ENCODE data around the gene ADARB1. TPM values are rescaled to one million over a fixed set of nuclear protein-coding genes. Genes with fewer than 3 reads are reported as not detected.
"Not testable (repeated sequence)": the region's sequence is repeated elsewhere in the genome, so short reads cannot be mapped to it uniquely, and the experiment has no call there.

ADARB1 gene, protein sequence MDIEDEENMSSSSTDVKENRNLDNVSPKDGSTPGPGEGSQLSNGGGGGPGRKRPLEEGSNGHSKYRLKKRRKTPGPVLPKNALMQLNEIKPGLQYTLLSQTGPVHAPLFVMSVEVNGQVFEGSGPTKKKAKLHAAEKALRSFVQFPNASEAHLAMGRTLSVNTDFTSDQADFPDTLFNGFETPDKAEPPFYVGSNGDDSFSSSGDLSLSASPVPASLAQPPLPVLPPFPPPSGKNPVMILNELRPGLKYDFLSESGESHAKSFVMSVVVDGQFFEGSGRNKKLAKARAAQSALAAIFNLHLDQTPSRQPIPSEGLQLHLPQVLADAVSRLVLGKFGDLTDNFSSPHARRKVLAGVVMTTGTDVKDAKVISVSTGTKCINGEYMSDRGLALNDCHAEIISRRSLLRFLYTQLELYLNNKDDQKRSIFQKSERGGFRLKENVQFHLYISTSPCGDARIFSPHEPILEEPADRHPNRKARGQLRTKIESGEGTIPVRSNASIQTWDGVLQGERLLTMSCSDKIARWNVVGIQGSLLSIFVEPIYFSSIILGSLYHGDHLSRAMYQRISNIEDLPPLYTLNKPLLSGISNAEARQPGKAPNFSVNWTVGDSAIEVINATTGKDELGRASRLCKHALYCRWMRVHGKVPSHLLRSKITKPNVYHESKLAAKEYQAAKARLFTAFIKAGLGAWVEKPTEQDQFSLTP
- total RNA-seq (10.7 and 14.0 TPM in 2 replicates), polyA plus RNA-seq (9.4 and 11.1 TPM in 2 replicates)

DNA sequence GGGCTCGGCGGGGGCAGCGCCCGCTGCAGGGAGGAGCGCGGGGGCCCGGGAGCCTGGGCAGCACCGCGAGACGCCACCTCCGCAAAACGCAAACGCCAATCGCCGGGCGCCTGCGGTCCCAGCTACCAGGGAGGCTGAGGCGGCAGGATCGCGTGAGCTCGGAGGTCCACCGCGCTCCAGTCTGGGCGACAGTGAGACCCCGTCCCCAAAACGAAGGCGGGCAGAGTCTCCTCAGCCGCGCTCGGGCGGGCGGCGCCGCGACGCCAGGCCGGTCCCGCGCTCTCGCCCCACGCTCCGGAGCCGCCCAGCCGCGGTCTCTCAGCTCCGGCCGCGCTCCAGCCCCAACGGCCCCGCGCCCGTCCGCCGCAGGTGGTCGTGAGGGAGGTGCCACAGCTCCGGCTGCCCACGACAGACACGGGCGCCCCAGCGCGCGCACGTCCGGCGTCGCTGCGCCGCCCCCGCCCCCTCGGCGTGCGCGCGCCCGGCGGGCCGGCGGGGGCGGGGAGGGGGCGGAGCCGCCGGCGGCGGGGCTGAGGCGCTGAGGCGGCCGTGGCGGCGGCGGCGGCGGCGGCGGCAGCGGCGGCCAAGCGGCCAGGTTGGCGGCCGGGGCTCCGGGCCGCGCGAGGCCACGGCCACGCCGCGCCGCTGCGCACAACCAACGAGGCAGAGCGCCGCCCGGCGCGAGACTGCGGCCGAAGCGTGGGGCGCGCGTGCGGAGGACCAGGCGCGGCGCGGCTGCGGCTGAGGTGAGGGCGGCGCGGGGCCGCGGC lies at the start of gene ADARB1:
TSS of gene ADARB1 (plus strand) at position 533 of the 770 bp plus-strand sequence. CDS start 97,077 bp downstream, outside the sequence.
- TF ChIP-seq CTCF (IDR thresholded peaks at IDR 0.05; ENCODE audit: low read depth, low read length): no peak
- peak within 1 kb of the TSS; percentile 95 for H3K27ac ChIP-seq
- peak; percentile 64 to 85 for DNase-seq (ENCODE audit: low read depth in 1 of 2, low spot score in 1 of 2)

GRCh38 chr21:45026066-45026745 lies 48.2 kb upstream of the ADARB1 start:
- H3K4me1 ChIP-seq (ENCODE audit: low read depth): peaks cover 13% of the 10 kb centered on the region
- no peak for DNase-seq (ENCODE audit: low read depth in 1 of 2, low spot score in 1 of 2)
- H3K27me3 ChIP-seq: no peaks in the 10 kb centered on the region

More for the DNA sequence above, at the start of gene ADARB1:
- Histone ChIP-seq H3K4me1 (ENCODE audit: low read depth) (no peaks in the 10 kb centered on the region), H3K27me3 (peaks cover 14% of the 10 kb centered on the region), H3K36me3 (no peaks in the 10 kb centered on the region), H3K9me3 (ENCODE audit: low read depth) (no peaks in the 10 kb centered on the region), H3K4me3 (peak within 1 kb of the TSS; percentile 96)

GRCh38 chr21:45026826-45027225 lies 47.6 kb upstream of the ADARB1 start:
- H3K4me3 ChIP-seq: no peak overlapping the region

More at GRCh38 chr21:45026066-45026745, 48.2 kb upstream of the ADARB1 start:
- no peak overlapping the region for H3K4me3 ChIP-seq
- H3K36me3 ChIP-seq: no peaks in the 10 kb centered on the region
- no peak for TF ChIP-seq CTCF (IDR thresholded peaks at IDR 0.05; ENCODE audit: low read depth, low read length)
- no peak overlapping the region for H3K27ac ChIP-seq
- no peaks in the 10 kb centered on the region for H3K9me3 ChIP-seq (ENCODE audit: low read depth)

GRCh38 chr21:45027241-45028196 lies 46.9 kb upstream of the ADARB1 start:
- Histone ChIP-seq H3K36me3 (no peaks in the 10 kb centered on the region), H3K9me3 (ENCODE audit: low read depth) (no peaks in the 10 kb centered on the region), H3K4me1 (ENCODE audit: low read depth) (peaks cover 2% of the 10 kb centered on the region), H3K4me3 (no peak overlapping the region), H3K27ac (no peak overlapping the region), H3K27me3 (no peaks in the 10 kb centered on the region)
- TF ChIP-seq CTCF (IDR thresholded peaks at IDR 0.05; ENCODE audit: low read depth, low read length): no peak
- DNase-seq (ENCODE audit: low read depth in 1 of 2, low spot score in 1 of 2): no peak

More at GRCh38 chr21:45026826-45027225, 47.6 kb upstream of the ADARB1 start:
- no peaks in the 10 kb centered on the region for H3K9me3 ChIP-seq (ENCODE audit: low read depth)
- H3K27ac ChIP-seq: no peak overlapping the region
- TF ChIP-seq CTCF (IDR thresholded peaks at IDR 0.05; ENCODE audit: low read depth, low read length): no peak
- H3K27me3 ChIP-seq: no peaks in the 10 kb centered on the region
- no peak for DNase-seq (ENCODE audit: low read depth in 1 of 2, low spot score in 1 of 2)
- H3K36me3 ChIP-seq: no peaks in the 10 kb centered on the region
- peaks cover 9% of the 10 kb centered on the region for H3K4me1 ChIP-seq (ENCODE audit: low read depth)

DNA sequence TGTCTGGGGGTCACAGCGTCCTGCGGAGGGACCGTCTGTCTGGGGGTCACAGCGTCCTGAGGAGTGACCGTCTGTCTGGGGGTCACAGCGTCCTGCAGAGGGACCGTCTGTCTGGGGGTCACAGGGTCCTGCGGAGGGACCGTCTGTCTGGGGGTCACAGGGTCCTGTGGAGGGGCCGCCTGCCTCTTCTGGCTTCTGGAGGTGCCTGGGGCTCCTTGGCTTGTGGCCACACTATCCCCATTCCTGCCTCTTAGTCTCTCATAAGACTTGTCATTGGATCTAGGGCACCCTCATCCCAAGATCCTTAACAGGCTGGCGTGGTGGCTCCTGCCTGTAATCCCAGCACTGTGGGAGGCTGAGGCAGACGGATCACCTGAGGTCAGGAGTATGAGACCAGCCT lies 45.7 kb upstream of the ADARB1 start:
- not testable (repeated sequence) for H3K4me1 ChIP-seq (ENCODE audit: low read depth); H3K9me3 ChIP-seq (ENCODE audit: low read depth); H3K4me3 ChIP-seq; H3K27ac ChIP-seq; DNase-seq (ENCODE audit: low read depth in 1 of 2, low spot score in 1 of 2); H3K36me3 ChIP-seq; H3K27me3 ChIP-seq

Measured in cardiac muscle cell (in vitro differentiated cells and primary cell).